WTC11 (cell line): ENCODE measurements around the gene ZNF579. TPM values are rescaled to one million over a fixed set of nuclear protein-coding genes. Genes with fewer than 3 reads are reported as not detected.

Source experiments
- ATAC-seq: fragments of 200-7000 bp; cut with Tn5 transposase; 2 replicates; pipeline ENCODE4 v1.10.0; 2021; ENCODE audit warnings: mild to moderate bottlenecking, moderate library complexity
- CTCF ChIA-PET: fragments of 300-600 bp; sonication (Branson Sonifier 250); formaldehyde crosslinking; loops from one replicate; lab custom pipeline; 2021; ENCODE audit warnings: antibody characterized with exemption; lab: Charles Lee
- POLR2A ChIA-PET: fragments of 350-600 bp; sonication (Branson Sonifier 250); formaldehyde crosslinking; loops from one replicate; lab custom pipeline; 2021; ENCODE audit warnings: antibody characterized with exemption; lab: Charles Lee
- DNase-seq: peaks from one replicate; pipeline ENCODE4 v3.0.0; 2021; ENCODE audit warnings: low spot score
- H3K27ac Mint-ChIP-seq: 2 replicates; pipeline ENCODE4 v1.8.0; 2021; ENCODE audit warnings: mixed read lengths
- H3K27me3 Mint-ChIP-seq: 2 replicates; pipeline ENCODE4 v1.8.0; 2021; ENCODE audit warnings: low read depth, mild to moderate bottlenecking, moderate library complexity, mixed read lengths
- H3K36me3 Mint-ChIP-seq: 2 replicates; pipeline ENCODE4 v1.8.0; 2021; ENCODE audit warnings: mixed read lengths
- H3K4me1 Mint-ChIP-seq: 2 replicates; pipeline ENCODE4 v1.8.0; 2022; ENCODE audit warnings: mixed read lengths
- H3K4me3 Mint-ChIP-seq: 2 replicates; pipeline ENCODE4 v1.8.0; 2021; ENCODE audit warnings: mild to moderate bottlenecking, moderate library complexity, mixed read lengths
- H3K9me3 Mint-ChIP-seq: 2 replicates; pipeline ENCODE4 v1.8.0; 2021; ENCODE audit warnings: mixed read lengths
- ATF3 ChIP-seq: sonication (generic); formaldehyde crosslinking; conservative IDR thresholded peaks from 2 replicates; pipeline ENCODE4 v1.8.1; 2022; ENCODE audit warnings: mild to moderate bottlenecking, missing genetic modification reagents
- ELF4 ChIP-seq: sonication (generic); formaldehyde crosslinking; IDR thresholded peaks from 2 replicates; pipeline ENCODE4 v1.8.1; 2022; ENCODE audit warnings: low read depth, mild to moderate bottlenecking, moderate library complexity, missing genetic modification reagents
- FOXJ3 ChIP-seq: sonication (generic); formaldehyde crosslinking; IDR thresholded peaks from 2 replicates; pipeline ENCODE4 v1.9.0; 2021; ENCODE audit warnings: missing genetic modification reagents, mild to moderate bottlenecking, borderline replicate concordance
- FOXP1 ChIP-seq: sonication (generic); formaldehyde crosslinking; IDR thresholded peaks from 2 replicates; pipeline ENCODE4 v1.8.0; 2022; ENCODE audit warnings: missing genetic modification reagents, mild to moderate bottlenecking, moderate library complexity, borderline replicate concordance
- IRF2 ChIP-seq: sonication (generic); formaldehyde crosslinking; IDR thresholded peaks from 2 replicates; pipeline ENCODE4 v1.8.0; 2022; ENCODE audit warnings: low read depth, missing genetic modification reagents, borderline replicate concordance
- MAX ChIP-seq: sonication (generic); formaldehyde crosslinking; IDR thresholded peaks from 2 replicates; pipeline ENCODE4 v1.8.0; 2022; ENCODE audit warnings: mild to moderate bottlenecking, missing genetic modification reagents
- OVOL2 ChIP-seq: fragments of 250-450 bp; sonication (Bioruptor Pico); IDR thresholded peaks from 2 replicates; pipeline ENCODE4 v1.9.0; 2021; ENCODE audit warnings: mild to moderate bottlenecking, borderline replicate concordance
- SMAD3 ChIP-seq: sonication (generic); formaldehyde crosslinking; IDR thresholded peaks from 2 replicates; pipeline ENCODE4 v1.8.0; 2022; ENCODE audit warnings: missing genetic modification reagents, mild to moderate bottlenecking, borderline replicate concordance
- SP1 ChIP-seq: sonication (generic); formaldehyde crosslinking; conservative IDR thresholded peaks from 2 replicates; pipeline ENCODE4 v1.8.1; 2022; ENCODE audit warnings: missing genetic modification reagents
- STAT6 ChIP-seq: sonication (generic); formaldehyde crosslinking; conservative IDR thresholded peaks from 2 replicates; pipeline ENCODE4 v1.8.1; 2023; ENCODE audit warnings: mild to moderate bottlenecking, low read depth, missing genetic modification reagents, moderate library complexity
- USF1 ChIP-seq: sonication (generic); formaldehyde crosslinking; IDR thresholded peaks from 2 replicates; pipeline ENCODE4 v1.8.0; 2022; ENCODE audit warnings: mild to moderate bottlenecking, missing genetic modification reagents
- ZNF317 ChIP-seq: sonication (generic); formaldehyde crosslinking; IDR thresholded peaks from 2 replicates; pipeline ENCODE4 v1.8.1; 2023; ENCODE audit warnings: low read depth, mild to moderate bottlenecking, moderate library complexity, missing genetic modification reagents, borderline replicate concordance
- ZNF396 ChIP-seq: fragments of 250-450 bp; sonication (Bioruptor Pico); IDR thresholded peaks from 2 replicates; pipeline ENCODE4 v1.8.0; 2021; ENCODE audit warnings: mild to moderate bottlenecking, moderate library complexity, borderline replicate concordance
- ZNF423 ChIP-seq: fragments of 250-450 bp; sonication (Bioruptor Pico); IDR thresholded peaks from 2 replicates; pipeline ENCODE4 v2.1.2; 2022; ENCODE audit warnings: mild to moderate bottlenecking, moderate library complexity
- ZNF532 ChIP-seq: fragments of 250-450 bp; sonication (Bioruptor Pico); IDR thresholded peaks from 2 replicates; pipeline ENCODE4 v1.9.0; 2021; ENCODE audit warnings: mild to moderate bottlenecking, borderline replicate concordance
- ZNF671 ChIP-seq: fragments of 250-450 bp; sonication (Bioruptor Pico); IDR thresholded peaks from 2 replicates; pipeline ENCODE4 v1.8.0; 2021; ENCODE audit warnings: mild to moderate bottlenecking
- total RNA-seq: library from RNA; stranded (reverse); gene quantifications from 3 replicates; pipeline ENCODE4 v1.2.3, GENCODE V29; 2021
- TF ChIP-seq, protein P1 (sequence below): sonication (generic); formaldehyde crosslinking; IDR thresholded peaks from 2 replicates; pipeline ENCODE4 v1.8.1; 2022; ENCODE audit warnings: mild to moderate bottlenecking, moderate library complexity, missing genetic modification reagents
- TF ChIP-seq, protein P2 (sequence below): sonication (generic); formaldehyde crosslinking; IDR thresholded peaks from 2 replicates; pipeline ENCODE4 v1.8.1; 2023; ENCODE audit warnings: mild to moderate bottlenecking, moderate library complexity, missing genetic modification reagents
- TF ChIP-seq, protein P3 (sequence below): fragments of 250-450 bp; sonication (Bioruptor Pico); IDR thresholded peaks from 2 replicates; pipeline ENCODE4 v1.8.0; 2021; ENCODE audit warnings: mild to moderate bottlenecking

ZNF579 gene
- total RNA-seq, 1 experiment from 2014 or later: 30.0 TPM

DNA sequence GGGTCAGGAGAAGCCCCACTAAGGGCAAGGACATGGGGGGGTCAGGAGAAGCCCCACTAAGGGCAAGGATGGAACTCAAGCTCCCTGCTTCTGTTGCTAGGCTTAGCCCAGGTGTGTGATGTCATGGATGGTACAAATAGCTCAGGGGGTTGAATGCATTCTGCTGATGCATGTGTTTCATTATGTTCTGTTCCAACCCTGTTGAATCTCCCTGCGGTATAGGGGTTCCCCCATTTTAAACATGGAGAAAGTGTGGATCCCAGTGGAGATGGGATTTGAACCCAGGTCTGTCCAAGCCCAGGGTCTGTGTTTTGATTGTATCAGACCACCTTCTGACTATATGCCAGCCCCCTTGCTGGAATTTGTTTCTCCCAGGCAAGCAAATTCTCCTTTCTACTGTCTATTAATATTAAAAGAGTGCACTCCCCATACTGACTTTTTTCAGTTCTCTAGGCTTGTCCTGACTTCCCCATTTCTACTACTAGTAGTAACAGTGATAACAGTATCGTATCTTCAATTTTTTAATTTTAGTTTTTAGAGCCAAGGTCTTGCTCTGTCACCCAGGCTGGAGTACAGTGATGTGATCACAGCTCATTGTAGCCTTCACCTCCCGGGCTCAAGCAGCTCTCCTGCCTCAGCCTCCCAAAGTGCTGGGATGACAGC is 31.5 kb upstream of the ZNF579 start (continued):
- no peak for TF ChIP-seq ATF3
- no peak for TF ChIP-seq FOXP1
- TF ChIP-seq ZNF671 (CRISPR knock-in tag): no peak
- no peak for TF ChIP-seq SMAD3 (CRISPR knock-in tag)
- TF ChIP-seq, protein P1, sequence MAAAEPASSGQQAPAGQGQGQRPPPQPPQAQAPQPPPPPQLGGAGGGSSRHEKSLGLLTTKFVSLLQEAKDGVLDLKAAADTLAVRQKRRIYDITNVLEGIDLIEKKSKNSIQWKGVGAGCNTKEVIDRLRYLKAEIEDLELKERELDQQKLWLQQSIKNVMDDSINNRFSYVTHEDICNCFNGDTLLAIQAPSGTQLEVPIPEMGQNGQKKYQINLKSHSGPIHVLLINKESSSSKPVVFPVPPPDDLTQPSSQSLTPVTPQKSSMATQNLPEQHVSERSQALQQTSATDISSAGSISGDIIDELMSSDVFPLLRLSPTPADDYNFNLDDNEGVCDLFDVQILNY (CRISPR knock-in tag): no peak

DNA sequence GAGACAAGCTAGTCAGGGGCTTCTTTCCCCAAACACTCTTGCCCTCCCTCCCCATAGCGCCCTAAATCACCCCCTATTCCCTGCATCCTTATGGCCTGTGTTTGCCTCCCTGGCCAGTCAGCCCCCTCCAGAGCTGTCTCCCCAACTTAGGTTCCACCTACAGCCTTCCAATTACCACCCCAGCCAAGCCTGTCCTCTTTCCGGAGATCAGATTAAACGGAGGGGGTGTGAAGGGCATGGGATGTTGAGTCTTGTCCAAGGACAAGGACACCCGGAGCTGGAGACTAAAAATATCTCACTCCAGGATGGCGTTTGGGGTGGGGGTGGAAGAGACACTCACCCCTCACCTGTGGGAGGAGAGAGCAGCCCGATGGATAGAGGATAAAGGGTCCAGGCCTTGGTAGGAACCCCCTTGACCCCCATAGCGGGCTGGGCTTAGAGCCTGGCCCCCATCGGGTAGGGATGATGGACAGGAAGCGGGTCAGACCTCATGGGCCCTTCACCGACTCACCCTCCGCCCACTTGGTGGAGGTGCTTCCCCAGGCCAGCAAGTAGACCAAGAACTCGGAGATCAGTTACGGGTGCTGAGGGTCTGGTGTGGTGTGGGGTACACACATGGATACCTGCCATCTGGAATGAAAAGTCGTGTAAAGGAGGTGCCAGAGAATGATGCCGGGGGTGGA is 30.8 kb upstream of the ZNF579 start:
- no peak overlapping the region for H3K4me3 Mint-ChIP-seq
- no peaks in the 10 kb centered on the region; the same call in 1 of the 2 replicates for H3K27me3 Mint-ChIP-seq
- POLR2A ChIA-PET: no interaction called here
- TF ChIP-seq, protein P2, sequence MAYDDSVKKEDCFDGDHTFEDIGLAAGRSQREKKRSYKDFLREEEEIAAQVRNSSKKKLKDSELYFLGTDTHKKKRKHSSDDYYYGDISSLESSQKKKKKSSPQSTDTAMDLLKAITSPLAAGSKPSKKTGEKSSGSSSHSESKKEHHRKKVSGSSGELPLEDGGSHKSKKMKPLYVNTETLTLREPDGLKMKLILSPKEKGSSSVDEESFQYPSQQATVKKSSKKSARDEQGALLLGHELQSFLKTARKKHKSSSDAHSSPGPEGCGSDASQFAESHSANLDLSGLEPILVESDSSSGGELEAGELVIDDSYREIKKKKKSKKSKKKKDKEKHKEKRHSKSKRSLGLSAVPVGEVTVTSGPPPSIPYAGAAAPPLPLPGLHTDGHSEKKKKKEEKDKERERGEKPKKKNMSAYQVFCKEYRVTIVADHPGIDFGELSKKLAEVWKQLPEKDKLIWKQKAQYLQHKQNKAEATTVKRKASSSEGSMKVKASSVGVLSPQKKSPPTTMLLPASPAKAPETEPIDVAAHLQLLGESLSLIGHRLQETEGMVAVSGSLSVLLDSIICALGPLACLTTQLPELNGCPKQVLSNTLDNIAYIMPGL (CRISPR knock-in tag): no peak
- TF ChIP-seq, protein P3, sequence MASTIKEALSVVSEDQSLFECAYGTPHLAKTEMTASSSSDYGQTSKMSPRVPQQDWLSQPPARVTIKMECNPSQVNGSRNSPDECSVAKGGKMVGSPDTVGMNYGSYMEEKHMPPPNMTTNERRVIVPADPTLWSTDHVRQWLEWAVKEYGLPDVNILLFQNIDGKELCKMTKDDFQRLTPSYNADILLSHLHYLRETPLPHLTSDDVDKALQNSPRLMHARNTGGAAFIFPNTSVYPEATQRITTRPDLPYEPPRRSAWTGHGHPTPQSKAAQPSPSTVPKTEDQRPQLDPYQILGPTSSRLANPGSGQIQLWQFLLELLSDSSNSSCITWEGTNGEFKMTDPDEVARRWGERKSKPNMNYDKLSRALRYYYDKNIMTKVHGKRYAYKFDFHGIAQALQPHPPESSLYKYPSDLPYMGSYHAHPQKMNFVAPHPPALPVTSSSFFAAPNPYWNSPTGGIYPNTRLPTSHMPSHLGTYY (CRISPR knock-in tag): no peak
- no peak for TF ChIP-seq STAT6
- no peak for TF ChIP-seq IRF2 (CRISPR knock-in tag)
- no peak for TF ChIP-seq MAX (CRISPR knock-in tag)
- TF ChIP-seq ELF4 (CRISPR knock-in tag): no peak
- TF ChIP-seq SP1: no peak
- TF ChIP-seq ZNF532 (CRISPR knock-in tag): no peak
- TF ChIP-seq USF1: no peak
- no peak for TF ChIP-seq ZNF317
- no peak for TF ChIP-seq ZNF396
- TF ChIP-seq OVOL2 (CRISPR knock-in tag): no peak
- no peak for TF ChIP-seq FOXJ3 (CRISPR knock-in tag)
- TF ChIP-seq ZNF423 (CRISPR knock-in tag): no peak
- H3K4me1 Mint-ChIP-seq: peaks cover 7% of the 10 kb centered on the region
- no peaks in the 10 kb centered on the region for H3K9me3 Mint-ChIP-seq
- no peak for ATAC-seq
- H3K36me3 Mint-ChIP-seq: peaks cover 25% of the 10 kb centered on the region
- CTCF ChIA-PET: no interaction called here
- no peak for DNase-seq
- H3K27ac Mint-ChIP-seq: no peak overlapping the region
